Stimulated activated naive B cell treated with anti-CD40 and anti-IgM and Interleukin-4, amounts not matched to agents 10 μg/mL and 1 μg/mL and 100 μg/mL, for 72 hours (primary cell): ENCODE data around the gene CHAT.

Source experiments
- ATAC-seq, 2 donors: fragments of 150-1000 bp; cut with Tn5 transposase; replicated peaks; 2 replicates each; pipeline ENCODE4 v1.10.0; 2021; ENCODE audit warnings: moderate library complexity in 1 of 2
- DNase-seq: peaks from one replicate; pipeline ENCODE4 v3.0.0; 2021
- H3K27ac Mint-ChIP-seq: one replicate; pipeline ENCODE4 v1.8.0; 2022; ENCODE audit warnings: mild to moderate bottlenecking, mixed read lengths
- H3K27me3 Mint-ChIP-seq, 2 donors: one replicate each; pipeline ENCODE4 v1.8.0; 2022; ENCODE audit warnings: mixed read lengths in 2 of 2
- H3K36me3 Mint-ChIP-seq, 2 donors: one replicate each; pipeline ENCODE4 v1.8.0; 2022; ENCODE audit warnings: mixed read lengths in 2 of 2, mild to moderate bottlenecking in 1 of 2
- H3K4me1 Mint-ChIP-seq, 2 donors: one replicate each; pipeline ENCODE4 v1.8.0; 2022; ENCODE audit warnings: mixed read lengths in 2 of 2, mild to moderate bottlenecking in 1 of 2
- H3K4me3 Mint-ChIP-seq, 2 donors: one replicate each; pipeline ENCODE4 v1.8.0; 2022; ENCODE audit warnings: mild to moderate bottlenecking in 2 of 2, mixed read lengths in 2 of 2, moderate library complexity in 1 of 2
- H3K9me3 Mint-ChIP-seq, 2 donors: one replicate each; pipeline ENCODE4 v1.8.0; 2022; ENCODE audit warnings: mixed read lengths in 2 of 2, mild to moderate bottlenecking in 1 of 2

CHAT gene

DNA sequence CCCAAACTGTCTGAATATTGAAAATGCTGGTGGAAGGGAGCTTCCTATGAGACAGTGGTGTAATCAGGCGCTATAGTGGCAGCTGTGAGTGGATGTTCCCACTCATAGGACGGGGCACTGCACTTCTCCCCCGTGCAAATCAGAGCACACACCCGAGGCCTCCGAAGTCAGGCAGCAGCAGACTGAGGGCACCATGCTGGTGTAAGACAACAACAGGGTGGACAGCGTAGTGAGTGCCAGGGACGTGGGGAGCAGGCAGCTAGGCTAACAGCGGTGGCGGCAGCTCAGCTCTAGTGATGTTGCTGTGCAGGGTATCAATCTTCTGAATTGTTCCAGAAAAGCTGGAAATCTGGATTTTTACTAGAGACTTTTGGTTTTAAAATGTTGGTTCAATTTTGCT lies 84.8 kb downstream of the CHAT start:
- no peaks in the 10 kb centered on the region for H3K4me1 Mint-ChIP-seq
- DNase-seq (no peak), ATAC-seq (no peak)
- peaks cover under 1 to 2% of the 10 kb centered on the region in 2 donors for H3K9me3 Mint-ChIP-seq
- no peak overlapping the region for H3K27ac Mint-ChIP-seq
- H3K36me3 Mint-ChIP-seq, result no peaks in the 10 kb centered on the region
- H3K27me3 Mint-ChIP-seq, result peaks cover 13 to 25% of the 10 kb centered on the region in 2 donors
- H3K4me3 Mint-ChIP-seq, result no peak overlapping the region

DNA sequence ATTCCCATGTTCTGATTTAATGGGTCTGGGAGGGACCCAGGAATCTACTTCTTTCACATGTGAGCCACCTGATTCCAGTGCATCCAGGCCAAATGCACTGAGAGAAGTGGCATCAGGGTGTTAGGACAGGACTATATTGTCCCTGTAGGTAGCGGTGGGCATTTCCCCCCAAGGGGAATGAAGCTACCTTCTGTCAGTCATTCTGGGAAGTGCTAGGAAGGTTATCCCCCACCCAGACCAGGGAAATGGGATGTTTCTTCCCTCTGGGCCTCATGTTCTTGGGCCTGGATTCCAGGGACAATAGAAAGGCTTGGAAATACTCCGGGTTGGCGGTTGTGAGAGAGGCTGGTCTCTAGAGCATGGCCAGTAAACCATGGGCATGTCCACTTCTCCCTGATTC lies 86.4 kb downstream of the CHAT start:
- H3K4me1 Mint-ChIP-seq, result no peaks in the 10 kb centered on the region
- no peaks in the 10 kb centered on the region for H3K9me3 Mint-ChIP-seq
- ATAC-seq (no peak), DNase-seq (no peak)
- H3K27ac Mint-ChIP-seq, result no peak overlapping the region
- H3K4me3 Mint-ChIP-seq, result no peak overlapping the region
- H3K36me3 Mint-ChIP-seq, result no peaks in the 10 kb centered on the region
- H3K27me3 Mint-ChIP-seq, result peaks cover 16 to 22% of the 10 kb centered on the region in 2 donors

DNA sequence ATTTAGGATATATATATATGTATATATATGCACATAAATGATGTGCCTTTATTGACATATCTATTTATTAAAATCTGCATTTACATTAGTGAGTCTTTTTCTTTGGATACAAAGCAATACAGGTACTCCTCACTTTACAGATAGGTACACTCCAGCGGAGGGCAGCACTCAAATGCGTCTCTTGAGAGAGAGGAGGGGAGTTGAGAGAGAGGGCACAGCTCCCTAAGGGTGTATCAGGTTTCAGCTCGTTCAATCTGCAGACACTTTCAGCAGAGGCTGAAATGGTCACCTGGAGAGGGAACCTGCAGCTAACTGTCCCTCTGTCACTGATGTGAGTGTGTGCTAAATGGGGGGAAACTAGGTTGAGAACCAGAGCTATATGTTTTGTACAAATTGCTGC lies 87.2 kb downstream of the CHAT start:
- Mint-ChIP-seq H3K27ac (no peak overlapping the region), H3K4me1 (no peaks in the 10 kb centered on the region), H3K9me3 (peaks cover 0 to 1% of the 10 kb centered on the region in 2 donors), H3K4me3 (no peak overlapping the region), H3K36me3 (no peaks in the 10 kb centered on the region), H3K27me3 (peaks cover 16 to 22% of the 10 kb centered on the region in 2 donors)
- ATAC-seq (no peak), DNase-seq (no peak)

GRCh38 chr10:49707585-49707984 lies 93.7 kb downstream of the CHAT start:
- Mint-ChIP-seq H3K4me1 (peaks cover 3 to 6% of the 10 kb centered on the region in 2 donors), H3K27ac (no peak overlapping the region), H3K4me3 (no peak overlapping the region), H3K9me3 (peaks cover 0 to 1% of the 10 kb centered on the region in 2 donors), H3K36me3 (no peaks in the 10 kb centered on the region), H3K27me3 (peaks cover 29 to 35% of the 10 kb centered on the region in 2 donors)
- peak; percentile 54 to 72 for ATAC-seq
- DNase-seq, result no peak

GRCh38 chr10:49709934-49710333 lies 96.1 kb downstream of the CHAT start:
- Mint-ChIP-seq H3K36me3 (no peaks in the 10 kb centered on the region), H3K4me3 (no peak overlapping the region), H3K9me3 (peaks cover 0 to 5% of the 10 kb centered on the region in 2 donors), H3K27me3 (peaks cover 28 to 31% of the 10 kb centered on the region in 2 donors), H3K4me1 (peaks cover 3 to 6% of the 10 kb centered on the region in 2 donors), H3K27ac (no peak overlapping the region)
- ATAC-seq, result no peak
- DNase-seq, result no peak

- ATAC-seq (no peak), DNase-seq (no peak)
- Mint-ChIP-seq H3K27ac (no peak overlapping the region), H3K4me1 (peaks cover 3 to 6% of the 10 kb centered on the region in 2 donors), H3K36me3 (no peaks in the 10 kb centered on the region), H3K27me3 (peaks cover 30 to 35% of the 10 kb centered on the region in 2 donors), H3K4me3 (no peak overlapping the region), H3K9me3 (peaks cover 0 to 4% of the 10 kb centered on the region in 2 donors)
Observed at GRCh38 chr10:49710966-49711365, 97.1 kb downstream of the CHAT start.

DNA sequence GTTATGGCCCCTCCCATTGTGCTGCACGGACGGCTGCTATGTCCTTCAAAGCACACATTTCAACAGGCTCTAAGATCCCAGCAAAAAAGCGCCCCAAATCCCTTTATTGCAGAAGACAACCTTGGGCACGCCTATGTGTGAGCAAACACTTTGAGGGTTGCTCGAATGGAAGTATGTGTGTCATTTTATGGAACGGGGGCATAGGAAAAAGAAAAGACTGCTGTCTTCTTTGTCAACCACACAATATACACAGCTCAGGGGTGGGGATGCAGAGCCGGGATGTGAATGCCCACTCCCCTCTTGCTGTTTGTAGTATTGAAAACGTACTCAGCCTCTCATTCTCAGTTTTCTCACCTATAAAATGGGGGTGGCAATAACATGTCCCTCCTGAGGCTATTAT lies 97.6 kb downstream of the CHAT start:
- H3K4me3 Mint-ChIP-seq, result no peak overlapping the region

DNA sequence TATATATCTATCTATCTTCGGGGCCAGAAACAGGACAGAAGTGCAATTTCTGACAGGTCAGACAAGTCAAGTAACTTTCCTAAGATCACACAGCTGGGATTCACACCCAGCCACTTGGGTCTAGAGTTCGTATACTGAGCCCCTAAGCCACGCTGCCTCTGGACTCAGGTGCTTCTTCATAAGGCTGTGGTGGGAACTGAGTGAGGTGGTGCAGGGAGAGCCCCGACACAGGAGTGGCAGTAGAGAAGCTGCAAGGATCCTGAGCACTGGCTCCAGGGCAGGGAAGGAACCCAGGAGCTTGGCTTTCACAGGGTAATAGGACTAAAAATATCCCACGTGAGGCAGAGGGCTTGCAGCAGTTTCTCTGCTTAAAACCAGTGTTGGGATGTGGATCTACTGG lies 99.4 kb downstream of the CHAT start:
- no peak overlapping the region for H3K27ac Mint-ChIP-seq
- peaks cover 0 to 5% of the 10 kb centered on the region in 2 donors for H3K9me3 Mint-ChIP-seq
- H3K4me3 Mint-ChIP-seq, result no peak overlapping the region
- H3K36me3 Mint-ChIP-seq, result no peaks in the 10 kb centered on the region
- no peaks in the 10 kb centered on the region for H3K4me1 Mint-ChIP-seq
- DNase-seq (no peak), ATAC-seq (no peak)
- H3K27me3 Mint-ChIP-seq, result peaks cover 33 to 42% of the 10 kb centered on the region in 2 donors

More for the DNA sequence above, 97.6 kb downstream of the CHAT start:
- ATAC-seq, result no peak
- DNase-seq, result no peak
- Mint-ChIP-seq H3K9me3 (peaks cover 0 to 4% of the 10 kb centered on the region in 2 donors), H3K27me3 (peaks cover 33 to 38% of the 10 kb centered on the region in 2 donors), H3K36me3 (no peaks in the 10 kb centered on the region), H3K4me1 (peaks cover 3 to 6% of the 10 kb centered on the region in 2 donors), H3K27ac (no peak overlapping the region)
